Measurements from ENCODE around the gene ZNF580. TPM values are rescaled to one million over a fixed set of nuclear protein-coding genes. Genes with fewer than 3 reads are reported as not detected.

ZNF580 gene
- total RNA-seq, 1 donor from 2014 or later = 10.8 TPM

DNA sequence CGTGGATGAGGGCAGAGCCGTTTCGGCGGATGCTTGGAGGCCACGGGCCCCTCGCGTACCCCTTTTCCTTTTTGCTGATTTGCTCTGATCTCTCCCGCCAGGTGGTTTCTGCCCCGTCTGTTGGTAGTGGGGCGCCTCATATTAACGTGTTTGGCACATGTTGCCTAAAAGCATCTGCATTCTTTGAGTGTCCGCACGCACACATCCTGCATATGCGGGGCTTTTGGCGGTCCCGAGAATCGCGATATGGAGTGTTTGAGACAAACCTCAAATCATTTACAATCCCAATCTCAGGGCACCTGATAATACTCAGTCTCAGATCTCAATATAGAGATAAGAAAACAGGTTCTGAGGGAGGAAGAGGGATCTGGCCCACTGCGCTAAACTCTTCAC is 14.8 kb downstream of the ZNF580 start:
- TF ChIP-seq, protein P1, sequence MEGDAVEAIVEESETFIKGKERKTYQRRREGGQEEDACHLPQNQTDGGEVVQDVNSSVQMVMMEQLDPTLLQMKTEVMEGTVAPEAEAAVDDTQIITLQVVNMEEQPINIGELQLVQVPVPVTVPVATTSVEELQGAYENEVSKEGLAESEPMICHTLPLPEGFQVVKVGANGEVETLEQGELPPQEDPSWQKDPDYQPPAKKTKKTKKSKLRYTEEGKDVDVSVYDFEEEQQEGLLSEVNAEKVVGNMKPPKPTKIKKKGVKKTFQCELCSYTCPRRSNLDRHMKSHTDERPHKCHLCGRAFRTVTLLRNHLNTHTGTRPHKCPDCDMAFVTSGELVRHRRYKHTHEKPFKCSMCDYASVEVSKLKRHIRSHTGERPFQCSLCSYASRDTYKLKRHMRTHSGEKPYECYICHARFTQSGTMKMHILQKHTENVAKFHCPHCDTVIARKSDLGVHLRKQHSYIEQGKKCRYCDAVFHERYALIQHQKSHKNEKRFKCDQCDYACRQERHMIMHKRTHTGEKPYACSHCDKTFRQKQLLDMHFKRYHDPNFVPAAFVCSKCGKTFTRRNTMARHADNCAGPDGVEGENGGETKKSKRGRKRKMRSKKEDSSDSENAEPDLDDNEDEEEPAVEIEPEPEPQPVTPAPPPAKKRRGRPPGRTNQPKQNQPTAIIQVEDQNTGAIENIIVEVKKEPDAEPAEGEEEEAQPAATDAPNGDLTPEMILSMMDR (conservative IDR thresholded peaks at IDR 0.05; ENCODE audit: low read depth, low read length) = no peak
- no peak for DNase-seq (ENCODE audit: low read depth)
- peak overlapping the region; percentile 87 for H3K4me3 ChIP-seq (ENCODE audit: low read depth, low read length)

DNA sequence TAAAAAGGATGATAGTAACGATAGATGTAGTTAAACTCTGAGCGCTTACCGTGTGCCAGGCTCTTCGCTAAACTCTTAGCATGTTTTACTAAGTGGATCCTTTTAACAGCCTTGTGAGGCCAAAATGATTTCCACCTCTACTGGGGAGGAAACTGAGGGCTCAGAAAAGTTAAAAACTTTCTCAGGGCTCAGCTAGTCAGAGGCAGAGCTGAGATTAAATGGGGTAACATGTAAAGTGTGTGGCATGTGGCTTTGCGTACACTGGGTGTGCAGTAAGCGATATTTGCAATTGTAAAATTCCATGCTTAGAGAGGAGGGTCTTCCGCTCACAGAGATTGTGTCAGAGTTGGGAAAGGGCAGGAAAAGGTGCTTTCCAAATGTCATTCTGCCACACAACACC is 15.8 kb downstream of the ZNF580 start:
- no peak for DNase-seq (ENCODE audit: low read depth)
- TF ChIP-seq, protein P1 (conservative IDR thresholded peaks at IDR 0.05; ENCODE audit: low read depth, low read length) = no peak
- H3K4me3 ChIP-seq (ENCODE audit: low read depth, low read length) = peak overlapping the region; percentile 87

DNA sequence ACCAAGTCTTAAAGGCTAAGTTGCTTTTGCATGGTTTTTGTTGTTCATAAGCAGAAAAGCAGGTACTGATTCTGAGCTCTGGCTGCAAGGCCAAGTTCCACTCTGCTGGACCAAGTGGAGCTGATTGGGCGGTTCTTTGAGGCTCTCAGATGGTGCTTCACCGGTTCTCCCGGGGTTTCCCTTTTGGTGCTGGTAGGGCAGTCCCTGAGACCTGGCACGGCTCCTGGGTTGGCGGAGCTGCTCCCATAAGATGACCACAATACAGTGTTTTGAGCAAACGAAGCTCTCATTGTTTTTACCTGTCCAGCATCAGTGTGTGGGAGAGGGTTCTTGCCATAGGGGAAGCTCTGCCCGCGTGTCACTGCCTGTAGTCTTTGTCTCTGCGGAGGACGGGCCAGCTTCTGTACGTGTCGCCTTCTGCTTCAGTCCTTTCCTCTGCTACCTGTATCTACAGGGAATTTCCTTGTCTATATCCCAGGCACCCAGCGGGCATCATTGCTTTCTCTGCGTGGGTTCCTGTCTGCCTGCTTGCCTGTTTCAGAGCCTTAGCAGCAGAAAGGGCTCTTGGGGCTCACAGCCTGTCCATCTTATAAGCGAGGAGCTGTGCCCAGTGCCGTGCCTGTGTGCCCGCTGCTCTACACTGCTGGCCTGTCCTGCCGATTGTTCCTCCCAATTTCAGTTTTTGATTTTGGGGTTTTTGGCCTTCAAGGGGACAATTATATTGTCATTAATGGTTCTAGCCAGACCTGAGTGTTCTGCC is 16.4 kb downstream of the ZNF580 start:
- H3K4me3 ChIP-seq (ENCODE audit: low read depth, low read length) = peak overlapping the region; percentile 87
- TF ChIP-seq, protein P1 (conservative IDR thresholded peaks at IDR 0.05; ENCODE audit: low read depth, low read length) = no peak
- DNase-seq (ENCODE audit: low read depth) = no peak

DNA sequence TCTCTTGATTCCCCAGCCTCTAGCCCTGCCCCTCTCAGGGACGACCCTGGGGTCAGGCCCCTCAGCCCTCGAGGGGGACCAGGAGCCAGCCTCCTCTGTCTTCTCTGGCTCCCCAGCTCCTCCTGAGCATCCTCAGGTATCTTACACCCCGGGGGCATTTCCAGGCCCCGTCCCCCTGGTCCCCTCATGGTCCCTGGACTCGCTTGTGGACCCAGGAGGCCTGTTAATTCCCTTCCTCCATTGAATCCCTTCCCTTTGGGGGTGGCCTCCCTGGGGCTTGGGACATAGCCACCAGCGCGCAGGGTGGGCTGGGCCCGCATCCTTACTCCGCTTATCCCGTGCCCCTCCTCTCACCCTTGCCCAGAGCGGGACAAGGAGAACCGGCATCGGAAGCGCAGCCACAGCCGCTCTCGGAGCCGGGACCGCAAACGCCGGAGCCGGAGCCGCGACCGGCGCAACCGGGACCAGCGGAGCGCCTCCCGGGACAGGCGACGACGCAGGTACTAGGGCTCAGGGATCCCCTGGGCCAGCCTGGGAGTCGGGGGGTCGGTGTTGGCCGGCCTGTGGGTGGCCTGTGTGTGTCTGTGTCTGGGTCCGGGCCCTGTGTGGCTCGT is 18.2 kb downstream of the ZNF580 start:
- no peak for DNase-seq (ENCODE audit: low read depth)
- TF ChIP-seq, protein P1 (conservative IDR thresholded peaks at IDR 0.05; ENCODE audit: low read depth, low read length) = no peak
- no peak overlapping the region for H3K4me3 ChIP-seq (ENCODE audit: low read depth, low read length)

DNA sequence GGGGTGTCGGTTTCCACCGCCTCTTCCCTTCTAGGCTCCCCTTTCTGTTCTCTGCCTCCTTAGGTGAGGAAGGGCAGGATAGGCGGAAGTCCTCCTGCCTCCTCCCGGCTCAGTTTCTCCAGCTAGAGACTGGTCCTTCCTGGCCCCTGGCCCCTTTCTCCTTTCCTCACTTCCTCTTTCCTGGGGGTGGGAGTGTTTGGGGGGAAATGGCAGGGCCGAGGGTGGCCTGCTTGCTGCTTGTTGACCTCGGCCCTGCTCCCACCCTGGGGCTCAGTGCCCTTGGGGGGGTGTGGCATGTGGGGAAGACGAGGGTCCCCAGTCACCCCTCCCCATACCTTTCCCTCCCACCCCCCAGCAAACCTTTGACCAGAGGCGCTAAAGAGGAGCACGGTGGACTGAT is 19.0 kb downstream of the ZNF580 start:
- DNase-seq (ENCODE audit: low read depth) = no peak
- H3K4me3 ChIP-seq (ENCODE audit: low read depth, low read length) = no peak overlapping the region
- TF ChIP-seq, protein P1 (conservative IDR thresholded peaks at IDR 0.05; ENCODE audit: low read depth, low read length) = no peak

DNA sequence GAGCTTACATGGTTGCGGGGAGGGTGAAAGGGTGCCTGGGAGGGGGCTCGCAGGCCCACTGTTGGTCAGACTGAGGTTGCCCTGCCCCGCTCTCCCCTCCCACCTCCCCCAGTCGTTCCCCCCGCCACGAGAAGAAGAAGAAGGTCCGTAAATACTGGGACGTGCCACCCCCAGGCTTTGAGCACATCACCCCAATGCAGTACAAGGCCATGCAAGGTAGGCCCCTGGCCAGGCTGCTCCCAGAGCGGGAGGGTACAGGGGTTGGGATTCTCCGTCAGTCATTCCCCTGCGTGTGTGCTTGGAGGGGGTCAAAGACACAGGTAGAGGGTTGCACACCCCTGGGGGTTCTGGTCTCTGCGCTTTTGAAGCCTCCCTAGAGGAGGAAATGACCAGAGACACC is 19.6 kb downstream of the ZNF580 start:
- no peak for DNase-seq (ENCODE audit: low read depth)
- TF ChIP-seq, protein P1 (conservative IDR thresholded peaks at IDR 0.05; ENCODE audit: low read depth, low read length) = no peak
- H3K4me3 ChIP-seq (ENCODE audit: low read depth, low read length) = no peak overlapping the region

DNA sequence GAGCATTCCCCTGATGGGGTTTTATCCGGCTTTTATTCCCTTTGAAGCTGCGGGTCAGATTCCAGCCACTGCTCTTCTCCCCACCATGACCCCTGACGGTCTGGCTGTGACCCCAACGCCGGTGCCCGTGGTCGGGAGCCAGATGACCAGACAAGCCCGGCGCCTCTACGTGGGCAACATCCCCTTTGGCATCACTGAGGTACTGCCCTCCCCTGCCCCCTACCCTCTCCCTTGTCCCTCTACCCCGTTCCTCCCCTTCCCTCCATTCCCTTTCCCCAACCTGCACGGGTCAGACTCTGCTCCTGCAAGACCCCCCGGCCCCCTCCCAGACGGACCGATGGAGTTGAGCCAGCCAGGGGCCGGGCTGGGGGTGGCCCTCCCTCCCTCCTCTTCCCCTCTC is 20.2 kb downstream of the ZNF580 start:
- no peak for DNase-seq (ENCODE audit: low read depth)
- TF ChIP-seq, protein P1 (conservative IDR thresholded peaks at IDR 0.05; ENCODE audit: low read depth, low read length) = no peak

More for the DNA sequence above, 20.2 kb downstream of the ZNF580 start:
- no peak overlapping the region for H3K4me3 ChIP-seq (ENCODE audit: low read depth, low read length)
